OCI-LY1 (cell line): ENCODE data around the gene FGF14.

Source experiments
- H2AFZ ChIP-seq: fragments of 200-600 bp; sonication (generic), shearing (Covaris generic); 2 replicates; pipeline ENCODE4 v1.6.0; 2014; ENCODE audit warnings: antibody characterized with exemption, mild to moderate bottlenecking, low read length
- H3F3A ChIP-seq: fragments of 200-600 bp; sonication (generic), shearing (Covaris generic); 2 replicates; pipeline ENCODE4 v1.6.0; 2014; ENCODE audit warnings: mild to moderate bottlenecking, antibody characterized with exemption, low read length, moderate library complexity; ENCODE audit not compliant: insufficient read depth
- H3K27ac ChIP-seq: fragments of 200-600 bp; sonication (generic); 2 replicates; pipeline ENCODE4 v1.5.1; 2014; ENCODE audit warnings: low read length, mixed run types, mild to moderate bottlenecking, low read depth; ENCODE audit not compliant: poor library complexity, severe bottlenecking
- H3K27me3 ChIP-seq: fragments of 200-600 bp; sonication (generic); 2 replicates; pipeline ENCODE4 v1.6.0; 2014; ENCODE audit warnings: antibody characterized with exemption, mild to moderate bottlenecking, low read length, moderate library complexity; ENCODE audit not compliant: insufficient read depth
- H3K36me3 ChIP-seq: fragments of 200-600 bp; sonication (generic); 2 replicates; pipeline ENCODE4 v1.6.1; 2014; ENCODE audit warnings: mild to moderate bottlenecking, antibody characterized with exemption, low read length, moderate library complexity, mixed read lengths; ENCODE audit not compliant: insufficient read depth
- H3K4me1 ChIP-seq: fragments of 200-600 bp; sonication (generic); 2 replicates; pipeline ENCODE4 v1.5.1; 2014; ENCODE audit warnings: mild to moderate bottlenecking, low read length, moderate library complexity; ENCODE audit not compliant: insufficient read depth, severe bottlenecking
- H3K4me2 ChIP-seq: fragments of 200-600 bp; sonication (generic), shearing (Covaris generic); 2 replicates; pipeline ENCODE4 v1.6.1; 2014; ENCODE audit warnings: low read length
- H3K4me3 ChIP-seq: fragments of 200-600 bp; sonication (generic); 2 replicates; pipeline ENCODE4 v1.5.1; 2014; ENCODE audit warnings: low read length, low read depth, mild to moderate bottlenecking, mixed read lengths; ENCODE audit not compliant: poor library complexity, severe bottlenecking
- H3K79me2 ChIP-seq: fragments of 200-600 bp; shearing (Covaris generic); 2 replicates; pipeline ENCODE4 v1.6.1; 2016; ENCODE audit warnings: mixed run types, low read length, mixed read lengths; ENCODE audit not compliant: insufficient read depth
- H3K9ac ChIP-seq: fragments of 200-600 bp; sonication (generic), shearing (Covaris generic); 2 replicates; pipeline ENCODE4 v1.6.1; 2014; ENCODE audit warnings: mild to moderate bottlenecking, low read length, mixed read lengths
- H3K9me2 ChIP-seq: fragments of 200-600 bp; sonication (generic), shearing (Covaris generic); 2 replicates; pipeline ENCODE4 v1.6.1; 2014; ENCODE audit warnings: low read depth, mild to moderate bottlenecking, low read length, mixed read lengths
- H3K9me3 ChIP-seq: fragments of 200-600 bp; shearing (Covaris generic); 2 replicates; pipeline ENCODE4 v1.6.1; 2014; ENCODE audit warnings: low read length, mixed read lengths
- H4K20me1 ChIP-seq: fragments of 200-600 bp; sonication (generic), shearing (Covaris generic); 2 replicates; pipeline ENCODE4 v1.6.0; 2016; ENCODE audit warnings: mild to moderate bottlenecking, low read length; ENCODE audit not compliant: insufficient read depth
- EZH2 ChIP-seq: fragments of 200-600 bp; sonication (generic), shearing (Covaris generic); IDR thresholded peaks from 2 replicates; pipeline ENCODE4 v1.8.0; 2017; ENCODE audit warnings: borderline replicate concordance, mixed run types, mild to moderate bottlenecking, antibody characterized with exemption, low read length, moderate library complexity, mixed read lengths
- TF ChIP-seq, protein P1 (sequence below): fragments of 200-600 bp; sonication (generic), shearing (Covaris generic); IDR thresholded peaks from 2 replicates; pipeline ENCODE4 v1.5.1; 2017; ENCODE audit warnings: mild to moderate bottlenecking, antibody characterized with exemption, low read length, moderate library complexity, mixed read lengths

Gene FGF14

DNA sequence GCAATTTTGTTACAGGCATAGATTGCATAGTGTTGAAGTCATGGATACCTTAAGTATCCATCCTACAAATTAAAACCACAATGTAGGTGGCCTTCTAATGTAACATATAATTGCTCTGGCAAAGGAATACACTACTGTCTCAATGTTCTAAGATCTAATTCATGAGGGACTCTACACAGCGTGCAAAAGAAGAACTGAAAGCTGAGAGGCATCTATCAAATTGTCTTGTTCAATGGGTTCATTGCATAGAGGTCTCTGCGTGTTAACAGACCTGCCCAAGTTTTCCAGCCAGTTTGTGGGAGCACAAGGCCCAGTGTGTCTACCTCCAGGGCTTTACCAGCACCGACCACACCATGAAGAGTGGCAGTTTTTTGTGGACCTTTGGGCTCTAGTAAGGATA lies 498.0 kb downstream of the FGF14 start:
- H2AFZ ChIP-seq = no peak overlapping the region
- H3K36me3 ChIP-seq = no peaks in the 10 kb centered on the region
- no peak overlapping the region for H3K4me3 ChIP-seq
- H3K9me2 ChIP-seq = no peaks in the 10 kb centered on the region
- no peaks in the 10 kb centered on the region for H3K27me3 ChIP-seq
- no peak overlapping the region for H3K27ac ChIP-seq
- no peaks in the 10 kb centered on the region for H4K20me1 ChIP-seq
- no peak for TF ChIP-seq EZH2
- TF ChIP-seq, protein P1, sequence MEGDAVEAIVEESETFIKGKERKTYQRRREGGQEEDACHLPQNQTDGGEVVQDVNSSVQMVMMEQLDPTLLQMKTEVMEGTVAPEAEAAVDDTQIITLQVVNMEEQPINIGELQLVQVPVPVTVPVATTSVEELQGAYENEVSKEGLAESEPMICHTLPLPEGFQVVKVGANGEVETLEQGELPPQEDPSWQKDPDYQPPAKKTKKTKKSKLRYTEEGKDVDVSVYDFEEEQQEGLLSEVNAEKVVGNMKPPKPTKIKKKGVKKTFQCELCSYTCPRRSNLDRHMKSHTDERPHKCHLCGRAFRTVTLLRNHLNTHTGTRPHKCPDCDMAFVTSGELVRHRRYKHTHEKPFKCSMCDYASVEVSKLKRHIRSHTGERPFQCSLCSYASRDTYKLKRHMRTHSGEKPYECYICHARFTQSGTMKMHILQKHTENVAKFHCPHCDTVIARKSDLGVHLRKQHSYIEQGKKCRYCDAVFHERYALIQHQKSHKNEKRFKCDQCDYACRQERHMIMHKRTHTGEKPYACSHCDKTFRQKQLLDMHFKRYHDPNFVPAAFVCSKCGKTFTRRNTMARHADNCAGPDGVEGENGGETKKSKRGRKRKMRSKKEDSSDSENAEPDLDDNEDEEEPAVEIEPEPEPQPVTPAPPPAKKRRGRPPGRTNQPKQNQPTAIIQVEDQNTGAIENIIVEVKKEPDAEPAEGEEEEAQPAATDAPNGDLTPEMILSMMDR = no peak
- H3K9me3 ChIP-seq = no peaks in the 10 kb centered on the region
- H3F3A ChIP-seq = no peaks in the 10 kb centered on the region
- H3K9ac ChIP-seq = no peak overlapping the region
- H3K4me1 ChIP-seq = no peaks in the 10 kb centered on the region
- no peaks in the 10 kb centered on the region for H3K79me2 ChIP-seq
- no peak overlapping the region for H3K4me2 ChIP-seq

- Histone ChIP-seq H3F3A (no peaks in the 10 kb centered on the region), H3K27me3 (no peaks in the 10 kb centered on the region), H2AFZ (no peak overlapping the region), H3K4me3 (no peak overlapping the region), H3K9ac (no peak overlapping the region), H4K20me1 (no peaks in the 10 kb centered on the region), H3K27ac (no peak overlapping the region), H3K79me2 (no peaks in the 10 kb centered on the region), H3K9me2 (no peaks in the 10 kb centered on the region), H3K4me2 (no peak overlapping the region), H3K9me3 (no peaks in the 10 kb centered on the region), H3K36me3 (no peaks in the 10 kb centered on the region), H3K4me1 (no peaks in the 10 kb centered on the region)
- TF ChIP-seq, protein P1 = no peak
Measured at GRCh38 chr13:101898676-101899075, 503.2 kb downstream of the FGF14 start.

GRCh38 chr13:101896541-101896940 lies 505.3 kb downstream of the FGF14 start:
- Histone ChIP-seq H4K20me1 (no peaks in the 10 kb centered on the region), H3K79me2 (no peaks in the 10 kb centered on the region), H3K4me1 (no peaks in the 10 kb centered on the region), H3K9me2 (no peaks in the 10 kb centered on the region), H3K36me3 (no peaks in the 10 kb centered on the region), H2AFZ (no peak overlapping the region), H3F3A (no peaks in the 10 kb centered on the region), H3K4me3 (no peak overlapping the region), H3K9ac (no peak overlapping the region), H3K9me3 (no peaks in the 10 kb centered on the region), H3K4me2 (no peak overlapping the region), H3K27me3 (no peaks in the 10 kb centered on the region), H3K27ac (no peak overlapping the region)
- TF ChIP-seq EZH2 = no peak
- TF ChIP-seq, protein P1 = no peak
